T-helper 2 cell treated with Interferon-gamma antibody and Interleukin-4, amounts not matched to agents 100 ng/mL and 5 ng/mL, for 36 hours (primary cell): Measurements from ENCODE around the gene KANK2. TPM values are rescaled to one million over a fixed set of nuclear protein-coding genes. Genes with fewer than 3 reads are reported as not detected.
"Not testable (repeated sequence)": the region's sequence is repeated elsewhere in the genome, so short reads cannot be mapped to it uniquely, and the experiment has no call there.

Experiments used
- intact Hi-C: fragments of 100-400 bp; cut with micrococcal nuclease; formaldehyde crosslinking; loops from one replicate; pipeline ENCODE4 v1.15.1; 2023
- total RNA-seq: library from RNA; stranded (reverse); gene quantifications from 2 replicates; pipeline ENCODE4 v1.2.3, GENCODE V29; 2022

The KANK2 gene
- total RNA-seq, 1 donor from 2014 or later, result 4.0 TPM

DNA sequence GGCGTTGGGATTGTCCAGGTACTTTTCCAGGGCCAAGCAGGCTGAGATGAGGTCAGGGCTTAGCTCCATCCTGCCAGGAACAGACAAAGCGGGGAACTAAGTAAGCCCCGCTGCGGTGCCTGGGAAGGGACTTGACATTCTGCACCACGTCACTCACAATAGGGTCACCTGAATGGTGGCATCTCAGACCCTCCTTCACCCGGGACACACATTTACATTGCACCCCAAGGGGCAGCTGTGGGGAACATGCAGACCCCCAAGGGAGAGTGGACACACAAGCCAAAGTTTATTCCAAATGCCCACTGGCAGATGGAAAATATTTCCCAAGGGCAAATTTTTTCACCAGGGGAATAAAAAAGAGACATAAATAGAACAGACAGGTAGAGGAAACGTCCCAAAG is 21.4 kb downstream of the KANK2 start:
- intact Hi-C loops, result no loop called here

- intact Hi-C loops, result no loop called here
These were observed 23.0 kb downstream of the KANK2 start for GRCh38 chr19:11174336-11174735.

DNA sequence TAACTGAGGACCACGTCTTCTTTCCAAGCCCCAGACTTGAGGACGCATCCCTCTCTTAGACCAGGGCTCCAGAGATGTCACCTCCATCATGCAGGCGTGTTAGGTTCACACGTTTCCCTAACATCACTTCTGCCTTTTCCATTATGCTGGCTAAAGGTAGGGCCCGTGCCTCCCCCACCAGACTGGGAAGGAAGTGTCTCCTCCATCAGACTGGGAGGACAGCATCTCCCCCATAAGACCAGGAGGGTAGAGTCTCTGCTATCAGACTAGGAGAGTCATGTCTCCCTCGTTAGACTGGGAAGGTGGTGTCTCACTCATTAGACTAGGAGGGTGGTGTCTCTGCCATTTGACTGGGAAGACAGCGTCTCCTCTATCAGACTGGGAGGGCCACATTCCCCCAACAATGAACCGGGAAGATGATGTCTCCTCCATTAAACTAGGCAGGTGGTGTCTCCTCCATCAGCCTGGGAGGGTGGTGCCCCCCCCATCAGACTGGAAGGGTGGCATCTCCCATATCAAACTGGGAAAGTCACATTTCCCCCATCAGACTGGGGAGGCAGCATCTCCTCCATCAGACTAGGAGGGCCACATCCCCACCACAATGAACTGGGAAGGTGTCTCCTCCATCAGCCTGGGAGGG is 23.7 kb downstream of the KANK2 start:
- intact Hi-C loops, result no loop called here

DNA sequence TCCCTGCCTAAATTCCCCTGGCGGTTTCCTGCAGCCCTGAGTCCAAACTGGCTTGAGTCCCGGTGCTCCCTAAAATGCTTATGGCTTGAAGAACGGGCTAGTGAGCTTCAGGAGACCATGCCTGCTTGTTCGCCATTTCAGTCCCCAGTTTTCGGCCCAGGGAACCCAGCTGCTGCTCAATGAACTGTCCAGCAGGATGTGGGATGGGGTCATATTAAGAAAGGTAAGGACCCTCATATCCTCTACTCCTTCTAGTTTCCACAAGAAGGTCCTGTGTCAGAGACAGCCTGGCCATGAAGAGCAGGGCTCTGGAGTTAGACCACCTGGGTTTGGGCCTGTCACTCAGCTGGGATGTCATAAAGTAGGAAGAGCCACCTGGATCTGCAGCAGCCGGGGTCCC is 24.8 kb downstream of the KANK2 start:
- intact Hi-C loops, result no loop called here

DNA sequence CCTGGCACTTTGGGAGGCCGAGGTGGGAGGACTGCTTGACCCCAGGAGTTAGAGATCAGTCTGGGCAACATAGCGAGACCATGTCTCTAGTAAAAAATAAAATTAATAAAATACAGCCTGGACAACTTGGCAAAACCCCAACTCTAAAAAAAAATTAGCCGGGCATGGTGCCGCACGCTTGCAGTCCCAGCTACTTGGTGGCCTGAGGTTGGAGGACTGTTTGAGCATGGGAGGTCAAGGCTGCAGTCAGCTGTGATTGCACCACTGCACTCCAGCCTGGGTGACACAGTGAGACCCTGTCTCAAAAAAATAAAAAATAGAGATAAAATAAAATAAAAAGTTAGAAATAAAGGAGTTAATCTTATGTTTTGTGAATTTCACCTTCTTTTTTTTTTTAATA is 26.2 kb downstream of the KANK2 start:
- intact Hi-C loops, result no loop called here

DNA sequence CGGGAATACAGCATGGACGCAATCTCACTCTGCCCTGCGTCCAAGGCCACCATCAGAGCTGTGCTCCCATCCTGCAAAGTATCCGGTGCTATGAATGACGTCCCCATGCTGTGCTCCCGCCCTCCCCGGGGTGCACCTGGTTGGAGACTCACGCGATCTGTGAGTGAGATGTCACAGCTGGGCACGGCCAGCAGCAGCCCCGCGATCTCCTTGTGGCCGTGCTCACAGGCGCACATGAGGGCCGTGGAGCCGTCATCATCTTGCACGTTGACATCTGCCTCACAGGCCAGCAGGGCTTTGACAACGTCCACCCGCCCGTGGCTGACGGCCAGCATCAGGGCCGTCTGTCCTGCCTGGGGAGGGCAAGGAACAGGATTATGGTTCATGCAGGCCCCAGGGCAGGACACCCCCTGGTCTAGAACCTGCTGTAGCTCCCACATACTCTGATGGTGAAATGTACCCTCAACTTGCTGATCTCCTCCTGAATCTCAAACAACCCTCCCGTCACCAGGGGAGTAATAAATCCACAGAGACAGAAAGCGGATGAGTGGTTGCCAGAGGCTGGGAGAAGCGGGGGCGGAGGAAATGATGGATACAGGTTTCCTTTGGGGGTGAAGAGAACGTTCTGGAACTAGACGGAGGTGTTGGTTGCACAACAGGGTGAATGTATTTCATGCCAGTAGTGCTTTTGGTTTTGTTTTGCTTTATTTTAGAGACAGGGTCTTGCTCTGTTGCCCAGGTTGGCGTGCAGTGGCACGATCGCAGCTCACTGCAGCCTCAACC is 27.3 kb downstream of the KANK2 start:
- intact Hi-C loops, result no loop called here

GRCh38 chr19:11168568-11168967 is 28.8 kb downstream of the KANK2 start:
- intact Hi-C loops, result no loop called here

DNA sequence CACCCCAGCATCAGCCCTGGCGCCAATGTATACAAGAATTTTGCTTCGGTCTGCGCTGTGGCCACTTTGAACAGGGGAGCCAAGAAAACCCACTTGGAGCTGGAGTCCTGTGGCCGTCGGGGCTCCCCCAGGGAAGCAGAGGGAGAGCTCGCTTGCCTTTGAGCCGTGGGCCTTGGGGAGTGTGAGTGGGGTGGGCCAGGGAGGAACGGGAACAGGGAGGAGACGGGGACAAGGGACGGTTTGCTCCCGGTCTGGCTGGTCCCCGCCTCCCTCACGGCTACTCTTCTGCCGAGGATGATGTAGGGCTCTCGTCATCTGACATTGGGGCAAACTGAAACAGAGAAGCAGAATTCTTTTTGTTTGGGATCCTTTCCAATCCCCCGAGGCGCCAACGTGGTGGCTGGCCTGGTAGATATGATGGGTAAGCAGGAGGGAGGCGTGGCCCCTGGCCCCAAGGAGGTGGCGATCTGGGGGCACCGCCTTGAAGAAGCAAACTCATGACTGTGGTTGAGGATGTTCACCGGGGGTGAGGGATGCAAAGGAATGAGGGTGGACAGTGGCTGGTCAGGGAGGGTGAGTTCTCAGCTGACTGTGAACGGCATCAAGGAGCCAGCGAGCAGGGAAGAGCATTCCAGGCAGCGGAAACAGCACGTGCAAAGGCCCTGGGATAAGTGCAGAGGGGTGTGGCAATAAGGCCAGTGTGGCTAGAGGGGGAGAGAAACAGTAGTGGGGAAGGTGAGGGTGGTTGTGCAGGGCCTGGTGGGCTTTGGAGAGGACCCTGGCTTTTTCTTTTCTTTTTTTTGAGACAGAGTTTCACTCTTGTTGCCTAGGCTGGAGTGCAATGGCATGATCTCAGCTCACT is 30.8 kb downstream of the KANK2 start:
- intact Hi-C loops, result no loop called here

- intact Hi-C loops, result no loop called here
These were observed 31.8 kb downstream of the KANK2 start for GRCh38 chr19:11165486-11166030.

DNA sequence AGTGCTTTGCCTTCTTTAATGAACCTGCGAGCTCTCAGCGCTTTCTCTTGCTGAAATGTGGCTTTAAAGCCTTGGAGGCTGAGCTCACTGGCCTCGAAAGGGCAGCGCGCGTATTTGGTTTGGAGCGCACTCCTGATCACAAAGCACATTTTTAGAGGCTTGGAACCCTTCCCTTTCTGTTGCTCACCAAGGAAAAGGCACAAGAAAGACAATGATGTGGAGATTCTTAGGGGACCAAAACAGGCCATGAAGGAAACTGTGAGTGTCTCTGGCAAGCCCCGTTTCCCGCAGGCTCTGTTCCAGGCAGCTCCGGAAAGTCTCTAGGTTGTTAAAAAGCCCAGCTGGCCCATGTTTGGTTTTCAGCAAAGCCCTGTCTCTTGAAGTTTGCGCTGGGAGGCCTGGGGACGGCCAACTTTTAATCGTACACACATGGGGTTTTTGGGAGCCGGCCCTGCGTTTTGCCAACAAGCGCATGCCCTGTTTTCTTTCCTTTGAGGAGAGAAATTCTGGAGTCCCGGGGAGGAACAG is 32.4 kb downstream of the KANK2 start:
- intact Hi-C loops, result no loop called here

DNA sequence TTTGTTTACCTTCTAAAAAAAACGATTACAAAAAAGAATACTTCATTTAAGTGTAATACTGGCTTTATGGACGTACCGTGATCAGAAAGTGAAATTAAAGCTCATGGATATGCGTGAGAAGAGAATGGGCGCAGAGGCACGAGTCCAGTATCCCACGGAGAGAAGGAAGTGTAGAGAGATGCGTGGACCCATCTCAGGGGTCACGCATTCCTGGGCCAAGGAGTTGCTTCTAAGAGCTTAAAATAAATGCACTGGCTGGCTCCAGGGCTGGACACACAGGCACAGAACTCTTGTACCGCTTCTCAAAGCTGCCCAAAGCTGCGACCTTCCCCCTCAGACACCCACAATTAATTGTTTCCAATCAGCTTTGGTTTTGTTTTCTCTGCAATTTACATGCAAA is 33.0 kb downstream of the KANK2 start:
- intact Hi-C loops, result no loop called here

DNA sequence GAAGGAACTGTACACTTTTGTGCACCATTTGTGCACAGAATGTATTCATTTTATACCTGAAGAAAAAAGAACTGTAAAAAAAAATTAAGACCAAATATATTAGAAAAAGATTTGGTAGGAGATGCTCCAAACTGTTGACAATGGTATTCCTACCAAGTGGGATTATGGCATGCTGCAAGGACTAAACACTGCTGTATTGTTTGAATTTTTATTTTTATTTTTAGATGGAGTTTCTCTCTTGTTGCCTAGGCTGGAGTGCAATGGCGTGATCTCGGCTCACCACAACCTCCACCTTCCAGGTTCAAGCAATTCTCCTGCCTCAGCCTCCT is 36.9 kb downstream of the KANK2 start:
- intact Hi-C loops, result not testable (repeated sequence)

DNA sequence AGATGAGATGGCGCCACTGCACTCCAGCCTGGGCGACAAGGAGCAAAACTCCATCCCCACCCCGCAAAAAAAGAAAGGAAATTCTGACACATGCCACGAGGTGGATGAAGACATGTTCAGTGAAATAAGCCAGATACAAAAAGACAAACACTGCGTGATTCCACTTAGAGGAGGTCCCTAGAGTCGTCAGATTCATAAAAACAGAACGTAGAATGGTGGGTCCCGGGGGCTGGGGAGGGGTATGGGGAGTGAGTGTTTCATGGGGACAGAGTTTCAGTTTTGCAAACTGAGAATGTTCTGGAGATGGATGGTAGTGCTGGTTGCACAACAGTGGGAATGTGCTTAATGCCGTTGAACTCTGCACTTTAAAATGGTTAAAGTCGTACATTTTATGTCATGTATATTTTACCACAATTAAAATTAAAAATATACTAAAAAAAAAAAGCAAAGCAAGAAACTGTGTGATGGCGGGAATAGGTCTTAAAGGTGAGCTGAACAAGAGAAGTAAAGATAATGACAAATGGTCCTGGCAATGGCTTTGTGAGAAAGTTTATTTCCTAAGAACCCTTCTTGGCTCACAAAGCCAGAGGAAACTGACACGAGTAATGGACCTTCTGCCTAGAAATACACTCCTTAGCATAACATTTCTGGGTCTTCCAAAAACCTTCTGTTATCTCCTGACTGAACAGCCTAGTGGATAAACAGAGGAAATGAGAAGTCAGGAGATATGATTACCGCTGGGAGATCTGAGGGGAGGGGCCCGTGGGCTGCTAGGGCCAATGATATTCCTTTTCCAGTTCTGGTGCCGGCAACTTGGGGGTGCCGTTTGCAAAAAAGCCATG is 37.5 kb downstream of the KANK2 start:
- intact Hi-C loops, result no loop called here

DNA sequence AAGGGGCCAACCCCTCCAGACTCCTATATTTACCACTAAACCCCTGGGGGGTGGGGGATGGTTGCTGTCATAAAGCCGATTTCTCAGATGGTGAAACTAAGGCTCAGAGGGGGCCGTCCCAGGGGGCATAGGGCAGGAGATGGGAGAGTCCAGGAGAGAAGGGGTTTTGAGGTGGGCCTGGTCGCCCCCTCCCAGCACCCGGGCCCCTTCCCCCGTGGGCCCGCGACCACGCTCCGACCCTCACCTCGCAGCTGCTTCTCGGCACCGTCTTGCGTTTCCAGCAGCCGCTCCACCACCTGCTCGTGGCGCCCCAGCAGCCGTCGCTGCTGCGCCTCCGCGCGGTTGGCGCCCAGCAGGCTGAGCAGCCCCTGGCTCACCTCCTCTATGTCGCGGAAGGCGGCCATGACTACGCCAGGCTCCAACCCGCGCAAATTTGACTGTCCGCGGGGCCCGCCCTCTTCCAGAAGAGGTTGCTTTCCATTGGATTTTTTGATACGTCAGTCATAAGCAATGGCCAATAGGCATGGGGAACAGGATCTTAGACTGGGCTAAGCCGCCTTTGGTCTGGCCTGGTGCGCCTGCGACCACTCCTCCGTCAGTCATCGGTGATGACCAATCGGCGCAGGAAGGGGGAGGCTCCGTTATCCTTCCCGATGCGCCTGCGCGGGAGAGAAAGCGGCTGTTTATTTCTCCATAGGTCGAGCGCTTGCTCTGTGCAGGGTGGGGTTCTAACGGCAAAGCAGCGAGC is 41.8 kb downstream of the KANK2 start, which contains the start of gene SPC24:
SPC24 (minus strand) TSS at position 410 of the 748 bp plus-strand sequence; CDS start at position 404, 6 bp downstream.
- intact Hi-C loops, result loop anchor here (1.0 kb wide), 1 partner anchor 42 kb away; the partner anchor contains the start of gene KANK2

GRCh38 chr19:11154683-11155047 is 42.7 kb downstream of the KANK2 start:
- intact Hi-C loops, result loop anchor here (1.0 kb wide), 1 partner anchor 43 kb away; the partner anchor contains the start of gene KANK2

- intact Hi-C loops, result no loop called here
These were observed 44.9 kb downstream of the KANK2 start for GRCh38 chr19:11152318-11153062.

GRCh38 chr19:11151181-11151580 is 46.2 kb downstream of the KANK2 start:
- intact Hi-C loops, result no loop called here

DNA sequence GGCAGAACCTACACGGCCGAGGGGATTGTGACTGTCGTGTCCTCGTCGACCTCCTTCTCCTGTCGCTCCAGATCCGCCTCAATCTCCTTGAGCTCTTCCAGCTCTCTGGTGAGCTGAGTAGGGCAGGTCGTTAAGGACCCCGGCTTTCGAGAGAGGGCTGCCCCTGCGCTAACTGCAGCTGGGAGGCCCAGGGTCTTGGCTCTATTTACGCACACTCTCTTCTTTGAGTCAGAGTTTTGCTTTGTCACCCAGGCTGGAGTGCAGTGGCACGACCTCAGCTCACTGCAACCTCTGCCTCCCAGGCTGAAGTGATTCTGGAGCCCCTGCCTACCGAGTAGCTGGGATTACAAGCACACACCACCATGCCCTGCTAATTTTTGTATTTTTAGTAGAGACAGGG is 49.3 kb downstream of the KANK2 start:
- intact Hi-C loops, result no loop called here

- intact Hi-C loops, result no loop called here
These were observed 51.8 kb downstream of the KANK2 start for GRCh38 chr19:11145536-11145924.
